Kidney epithelial cell (primary cell): ENCODE data around the gene STAMBP. TPM values are rescaled to one million over a fixed set of nuclear protein-coding genes. Genes with fewer than 3 reads are reported as not detected.

Experiments used
- DNase-seq: peaks from one replicate; pipeline ENCODE4 v3.0.0-alpha.2; 2010; ENCODE audit warnings: low read depth
- H3K27me3 ChIP-seq: 2 replicates; pipeline ENCODE4 v1.6.0; 2011; ENCODE audit warnings: low read length; ENCODE audit not compliant: control insufficient read depth, insufficient read depth
- H3K36me3 ChIP-seq: 2 replicates; pipeline ENCODE4 v1.5.1; 2011; ENCODE audit warnings: low read length; ENCODE audit not compliant: control insufficient read depth, insufficient read depth
- H3K4me3 ChIP-seq: 2 replicates; pipeline ENCODE4 v1.5.1; 2011; ENCODE audit warnings: low read depth, mild to moderate bottlenecking, control low read depth, low read length
- CTCF ChIP-seq: IDR thresholded peaks from 2 replicates; pipeline ENCODE4 v1.5.1; 2011; ENCODE audit warnings: mild to moderate bottlenecking, moderate library complexity, low read length, control low read depth, inconsistent platforms; ENCODE audit not compliant: insufficient read depth, poor library complexity, severe bottlenecking
- total RNA-seq: library from RNA; depleted of rRNA; stranded (reverse); fragments of >200 nt; gene quantifications from 2 replicates; pipeline ENCODE4 v1.2.3, GENCODE V29; 2015

STAMBP gene
- total RNA-seq, 1 donor from 2014 or later, result 42.5 TPM

- Histone ChIP-seq H3K4me3 (no peak within 1 kb of the TSS), H3K27me3 (no peaks in the 10 kb centered on the region), H3K36me3 (no peaks in the 10 kb centered on the region)
- no peak for TF ChIP-seq CTCF
- DNase-seq, result no peak
Observed at GRCh38 chr2:73892631-73893329, 64.0 kb downstream of the STAMBP start, which contains the start of gene ACTG2. TSS of gene ACTG2 (plus strand) at chr2:73893008. CDS start at chr2:73901312, 8,304 bp downstream.

- no peak overlapping the region for H3K4me3 ChIP-seq
- TF ChIP-seq CTCF, result no peak
- no peaks in the 10 kb centered on the region for H3K36me3 ChIP-seq
- no peak for DNase-seq
- H3K27me3 ChIP-seq, result no peaks in the 10 kb centered on the region
Observed at GRCh38 chr2:73893764-73894474, 65.2 kb downstream of the STAMBP start.

GRCh38 chr2:73894475-73894850, 65.7 kb downstream of the STAMBP start:
- DNase-seq, result no peak
- Histone ChIP-seq H3K27me3 (no peaks in the 10 kb centered on the region), H3K4me3 (no peak overlapping the region), H3K36me3 (no peaks in the 10 kb centered on the region)
- TF ChIP-seq CTCF, result no peak

GRCh38 chr2:73894877-73895276, 66.1 kb downstream of the STAMBP start:
- Histone ChIP-seq H3K4me3 (no peak overlapping the region), H3K36me3 (no peaks in the 10 kb centered on the region), H3K27me3 (no peaks in the 10 kb centered on the region)
- TF ChIP-seq CTCF, result no peak
- no peak for DNase-seq

- no peak overlapping the region for H3K4me3 ChIP-seq
- no peaks in the 10 kb centered on the region for H3K27me3 ChIP-seq
- TF ChIP-seq CTCF, result no peak
- H3K36me3 ChIP-seq, result no peaks in the 10 kb centered on the region
- DNase-seq, result no peak
Observed at GRCh38 chr2:73895473-73895872, 66.7 kb downstream of the STAMBP start.
